ENCODE measurements around the gene SPAG7. TPM values are rescaled to one million over a fixed set of nuclear protein-coding genes. Genes with fewer than 3 reads are reported as not detected.

SPAG7 gene
- total RNA-seq, 1 experiment from 2014 or later, result 97.3 TPM

DNA sequence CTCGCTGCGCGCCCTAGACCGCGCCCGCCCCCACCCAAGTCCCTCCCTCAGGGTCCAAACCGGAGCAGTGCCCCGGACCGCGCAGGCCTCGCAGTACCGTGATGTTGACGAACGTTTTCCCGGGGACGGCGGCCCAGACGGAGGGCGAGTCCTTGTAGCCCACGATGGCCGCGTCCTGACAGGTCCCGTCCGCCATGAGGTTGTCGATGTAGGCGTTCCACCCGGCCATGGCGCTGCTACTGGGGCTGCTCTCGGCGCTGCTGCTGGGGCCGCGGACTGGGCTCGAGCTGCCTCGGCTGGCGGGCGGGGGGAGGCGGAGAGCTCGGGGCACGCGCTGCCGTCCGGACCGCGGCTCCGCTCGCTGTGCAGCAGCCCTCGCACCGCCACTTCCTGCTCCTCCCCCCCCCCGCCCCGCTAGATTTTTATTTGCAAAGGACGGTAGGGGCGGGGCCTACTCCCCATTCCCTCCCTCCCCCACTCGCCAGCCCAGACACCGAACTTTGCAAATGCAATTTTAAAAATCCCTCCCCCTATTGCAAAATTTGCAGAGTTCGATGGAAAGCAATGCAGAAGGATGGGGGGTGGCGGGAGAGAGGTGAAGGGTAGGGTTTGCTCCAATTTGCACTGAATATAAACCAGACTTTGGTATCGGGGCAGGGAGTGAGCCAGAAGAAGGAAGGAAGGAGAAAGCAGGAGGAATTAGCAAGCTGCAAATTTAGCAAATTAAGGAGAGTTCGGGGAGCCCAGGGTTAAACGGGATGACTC is 19.3 kb downstream of the SPAG7 start, which contains the start of gene PFN1 (continued):
- TF ChIP-seq, protein P1, sequence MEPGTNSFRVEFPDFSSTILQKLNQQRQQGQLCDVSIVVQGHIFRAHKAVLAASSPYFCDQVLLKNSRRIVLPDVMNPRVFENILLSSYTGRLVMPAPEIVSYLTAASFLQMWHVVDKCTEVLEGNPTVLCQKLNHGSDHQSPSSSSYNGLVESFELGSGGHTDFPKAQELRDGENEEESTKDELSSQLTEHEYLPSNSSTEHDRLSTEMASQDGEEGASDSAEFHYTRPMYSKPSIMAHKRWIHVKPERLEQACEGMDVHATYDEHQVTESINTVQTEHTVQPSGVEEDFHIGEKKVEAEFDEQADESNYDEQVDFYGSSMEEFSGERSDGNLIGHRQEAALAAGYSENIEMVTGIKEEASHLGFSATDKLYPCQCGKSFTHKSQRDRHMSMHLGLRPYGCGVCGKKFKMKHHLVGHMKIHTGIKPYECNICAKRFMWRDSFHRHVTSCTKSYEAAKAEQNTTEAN (CRISPR knock-in tag; IDR thresholded peaks at IDR 0.05), result peak; percentile 79
- TF ChIP-seq NR1H2 (CRISPR knock-in tag; IDR thresholded peaks at IDR 0.05) (no peak), KAT7 (CRISPR knock-in tag; IDR thresholded peaks at IDR 0.05; ENCODE audit: borderline replicate concordance) (peak; percentile 94), ATF1 (CRISPR knock-in tag; IDR thresholded peaks at IDR 0.05) (peak; percentile 91; the same call in 1 of the 2 replicates), FOXJ3 (CRISPR knock-in tag; IDR thresholded peaks at IDR 0.05; ENCODE audit: borderline replicate concordance) (no peak), ZNF671 (CRISPR knock-in tag; IDR thresholded peaks at IDR 0.05) (no peak), JAZF1 (CRISPR knock-in tag; IDR thresholded peaks at IDR 0.05) (no peak), NR2C2 (CRISPR knock-in tag; IDR thresholded peaks at IDR 0.05) (peak; percentile 17; the same call in 1 of the 2 replicates), NFE2L1 (CRISPR knock-in tag; IDR thresholded peaks at IDR 0.05) (peak; percentile 80; the same call in 1 of the 2 replicates), FOXK1 (CRISPR knock-in tag; IDR thresholded peaks at IDR 0.05) (0 out of 2 replicates have a peak, but pooled peaks have one; percentile 48), TCF7 (CRISPR knock-in tag; IDR thresholded peaks at IDR 0.05; ENCODE audit: low read depth) (peak; percentile 55; the same call in 1 of the 2 replicates), ZNF423 (CRISPR knock-in tag; IDR thresholded peaks at IDR 0.05) (no peak), IRF2 (CRISPR knock-in tag; IDR thresholded peaks at IDR 0.05; ENCODE audit: borderline replicate concordance, low read depth) (no peak), SP1 (CRISPR knock-in tag; conservative IDR thresholded peaks at IDR 0.05) (peak; percentile 63; the same call in 1 of the 2 replicates)
- TF ChIP-seq, protein P2, sequence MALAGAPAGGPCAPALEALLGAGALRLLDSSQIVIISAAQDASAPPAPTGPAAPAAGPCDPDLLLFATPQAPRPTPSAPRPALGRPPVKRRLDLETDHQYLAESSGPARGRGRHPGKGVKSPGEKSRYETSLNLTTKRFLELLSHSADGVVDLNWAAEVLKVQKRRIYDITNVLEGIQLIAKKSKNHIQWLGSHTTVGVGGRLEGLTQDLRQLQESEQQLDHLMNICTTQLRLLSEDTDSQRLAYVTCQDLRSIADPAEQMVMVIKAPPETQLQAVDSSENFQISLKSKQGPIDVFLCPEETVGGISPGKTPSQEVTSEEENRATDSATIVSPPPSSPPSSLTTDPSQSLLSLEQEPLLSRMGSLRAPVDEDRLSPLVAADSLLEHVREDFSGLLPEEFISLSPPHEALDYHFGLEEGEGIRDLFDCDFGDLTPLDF (CRISPR knock-in tag; IDR thresholded peaks at IDR 0.05), result no peak
- TF ChIP-seq, protein P3, sequence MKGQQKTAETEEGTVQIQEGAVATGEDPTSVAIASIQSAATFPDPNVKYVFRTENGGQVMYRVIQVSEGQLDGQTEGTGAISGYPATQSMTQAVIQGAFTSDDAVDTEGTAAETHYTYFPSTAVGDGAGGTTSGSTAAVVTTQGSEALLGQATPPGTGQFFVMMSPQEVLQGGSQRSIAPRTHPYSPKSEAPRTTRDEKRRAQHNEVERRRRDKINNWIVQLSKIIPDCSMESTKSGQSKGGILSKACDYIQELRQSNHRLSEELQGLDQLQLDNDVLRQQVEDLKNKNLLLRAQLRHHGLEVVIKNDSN (CRISPR knock-in tag; IDR thresholded peaks at IDR 0.05), result no peak
- TF ChIP-seq, protein P4, sequence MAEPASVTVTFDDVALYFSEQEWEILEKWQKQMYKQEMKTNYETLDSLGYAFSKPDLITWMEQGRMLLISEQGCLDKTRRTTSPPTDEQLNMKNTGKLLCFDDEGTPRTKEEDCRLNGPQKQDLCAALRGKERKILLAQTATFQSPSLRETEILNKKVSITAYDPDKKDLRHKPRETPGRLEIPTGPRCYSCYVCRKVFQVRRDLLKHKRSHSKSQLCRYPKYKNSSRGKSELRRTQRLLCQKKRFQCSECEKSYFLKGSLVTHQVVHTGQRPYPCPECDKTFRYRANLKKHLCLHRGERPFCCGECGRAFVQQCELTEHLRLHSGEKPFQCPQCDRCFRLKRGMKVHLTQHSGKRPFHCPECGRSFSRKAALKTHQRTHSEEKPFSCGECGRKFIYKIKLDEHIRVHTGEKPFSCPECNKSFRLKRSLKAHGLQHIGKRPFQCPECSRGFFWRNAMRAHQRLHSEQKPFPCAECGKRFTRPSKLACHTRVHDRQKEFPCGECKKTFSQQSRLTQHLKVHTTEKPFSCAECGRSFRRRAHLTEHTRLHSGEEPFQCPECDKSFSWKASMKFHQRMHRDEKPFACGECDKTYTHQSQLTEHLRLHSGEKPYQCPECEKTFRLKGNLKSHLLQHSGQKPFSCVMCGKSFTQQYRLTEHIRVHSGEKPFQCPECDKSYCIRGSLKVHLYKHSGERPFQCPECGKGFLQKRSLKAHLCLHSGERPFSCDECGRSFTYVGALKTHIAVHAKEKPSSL (CRISPR knock-in tag; conservative IDR thresholded peaks at IDR 0.05), result no peak
- TF ChIP-seq, protein P5, sequence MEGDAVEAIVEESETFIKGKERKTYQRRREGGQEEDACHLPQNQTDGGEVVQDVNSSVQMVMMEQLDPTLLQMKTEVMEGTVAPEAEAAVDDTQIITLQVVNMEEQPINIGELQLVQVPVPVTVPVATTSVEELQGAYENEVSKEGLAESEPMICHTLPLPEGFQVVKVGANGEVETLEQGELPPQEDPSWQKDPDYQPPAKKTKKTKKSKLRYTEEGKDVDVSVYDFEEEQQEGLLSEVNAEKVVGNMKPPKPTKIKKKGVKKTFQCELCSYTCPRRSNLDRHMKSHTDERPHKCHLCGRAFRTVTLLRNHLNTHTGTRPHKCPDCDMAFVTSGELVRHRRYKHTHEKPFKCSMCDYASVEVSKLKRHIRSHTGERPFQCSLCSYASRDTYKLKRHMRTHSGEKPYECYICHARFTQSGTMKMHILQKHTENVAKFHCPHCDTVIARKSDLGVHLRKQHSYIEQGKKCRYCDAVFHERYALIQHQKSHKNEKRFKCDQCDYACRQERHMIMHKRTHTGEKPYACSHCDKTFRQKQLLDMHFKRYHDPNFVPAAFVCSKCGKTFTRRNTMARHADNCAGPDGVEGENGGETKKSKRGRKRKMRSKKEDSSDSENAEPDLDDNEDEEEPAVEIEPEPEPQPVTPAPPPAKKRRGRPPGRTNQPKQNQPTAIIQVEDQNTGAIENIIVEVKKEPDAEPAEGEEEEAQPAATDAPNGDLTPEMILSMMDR (IDR thresholded peaks at IDR 0.05), result no peak
- TF ChIP-seq, protein P6, sequence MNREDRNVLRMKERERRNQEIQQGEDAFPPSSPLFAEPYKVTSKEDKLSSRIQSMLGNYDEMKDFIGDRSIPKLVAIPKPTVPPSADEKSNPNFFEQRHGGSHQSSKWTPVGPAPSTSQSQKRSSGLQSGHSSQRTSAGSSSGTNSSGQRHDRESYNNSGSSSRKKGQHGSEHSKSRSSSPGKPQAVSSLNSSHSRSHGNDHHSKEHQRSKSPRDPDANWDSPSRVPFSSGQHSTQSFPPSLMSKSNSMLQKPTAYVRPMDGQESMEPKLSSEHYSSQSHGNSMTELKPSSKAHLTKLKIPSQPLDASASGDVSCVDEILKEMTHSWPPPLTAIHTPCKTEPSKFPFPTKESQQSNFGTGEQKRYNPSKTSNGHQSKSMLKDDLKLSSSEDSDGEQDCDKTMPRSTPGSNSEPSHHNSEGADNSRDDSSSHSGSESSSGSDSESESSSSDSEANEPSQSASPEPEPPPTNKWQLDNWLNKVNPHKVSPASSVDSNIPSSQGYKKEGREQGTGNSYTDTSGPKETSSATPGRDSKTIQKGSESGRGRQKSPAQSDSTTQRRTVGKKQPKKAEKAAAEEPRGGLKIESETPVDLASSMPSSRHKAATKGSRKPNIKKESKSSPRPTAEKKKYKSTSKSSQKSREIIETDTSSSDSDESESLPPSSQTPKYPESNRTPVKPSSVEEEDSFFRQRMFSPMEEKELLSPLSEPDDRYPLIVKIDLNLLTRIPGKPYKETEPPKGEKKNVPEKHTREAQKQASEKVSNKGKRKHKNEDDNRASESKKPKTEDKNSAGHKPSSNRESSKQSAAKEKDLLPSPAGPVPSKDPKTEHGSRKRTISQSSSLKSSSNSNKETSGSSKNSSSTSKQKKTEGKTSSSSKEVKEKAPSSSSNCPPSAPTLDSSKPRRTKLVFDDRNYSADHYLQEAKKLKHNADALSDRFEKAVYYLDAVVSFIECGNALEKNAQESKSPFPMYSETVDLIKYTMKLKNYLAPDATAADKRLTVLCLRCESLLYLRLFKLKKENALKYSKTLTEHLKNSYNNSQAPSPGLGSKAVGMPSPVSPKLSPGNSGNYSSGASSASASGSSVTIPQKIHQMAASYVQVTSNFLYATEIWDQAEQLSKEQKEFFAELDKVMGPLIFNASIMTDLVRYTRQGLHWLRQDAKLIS (CRISPR knock-in tag; IDR thresholded peaks at IDR 0.05; ENCODE audit: borderline replicate concordance), result no peak
- TF ChIP-seq, protein P7, sequence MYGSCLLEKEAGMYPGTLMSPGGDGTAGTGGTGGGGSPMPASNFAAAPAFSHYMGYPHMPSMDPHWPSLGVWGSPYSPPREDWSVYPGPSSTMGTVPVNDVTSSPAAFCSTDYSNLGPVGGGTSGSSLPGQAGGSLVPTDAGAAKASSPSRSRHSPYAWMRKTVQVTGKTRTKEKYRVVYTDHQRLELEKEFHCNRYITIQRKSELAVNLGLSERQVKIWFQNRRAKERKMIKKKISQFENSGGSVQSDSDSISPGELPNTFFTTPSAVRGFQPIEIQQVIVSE (CRISPR knock-in tag; IDR thresholded peaks at IDR 0.05; ENCODE audit: borderline replicate concordance), result no peak
- TF ChIP-seq, protein P8, sequence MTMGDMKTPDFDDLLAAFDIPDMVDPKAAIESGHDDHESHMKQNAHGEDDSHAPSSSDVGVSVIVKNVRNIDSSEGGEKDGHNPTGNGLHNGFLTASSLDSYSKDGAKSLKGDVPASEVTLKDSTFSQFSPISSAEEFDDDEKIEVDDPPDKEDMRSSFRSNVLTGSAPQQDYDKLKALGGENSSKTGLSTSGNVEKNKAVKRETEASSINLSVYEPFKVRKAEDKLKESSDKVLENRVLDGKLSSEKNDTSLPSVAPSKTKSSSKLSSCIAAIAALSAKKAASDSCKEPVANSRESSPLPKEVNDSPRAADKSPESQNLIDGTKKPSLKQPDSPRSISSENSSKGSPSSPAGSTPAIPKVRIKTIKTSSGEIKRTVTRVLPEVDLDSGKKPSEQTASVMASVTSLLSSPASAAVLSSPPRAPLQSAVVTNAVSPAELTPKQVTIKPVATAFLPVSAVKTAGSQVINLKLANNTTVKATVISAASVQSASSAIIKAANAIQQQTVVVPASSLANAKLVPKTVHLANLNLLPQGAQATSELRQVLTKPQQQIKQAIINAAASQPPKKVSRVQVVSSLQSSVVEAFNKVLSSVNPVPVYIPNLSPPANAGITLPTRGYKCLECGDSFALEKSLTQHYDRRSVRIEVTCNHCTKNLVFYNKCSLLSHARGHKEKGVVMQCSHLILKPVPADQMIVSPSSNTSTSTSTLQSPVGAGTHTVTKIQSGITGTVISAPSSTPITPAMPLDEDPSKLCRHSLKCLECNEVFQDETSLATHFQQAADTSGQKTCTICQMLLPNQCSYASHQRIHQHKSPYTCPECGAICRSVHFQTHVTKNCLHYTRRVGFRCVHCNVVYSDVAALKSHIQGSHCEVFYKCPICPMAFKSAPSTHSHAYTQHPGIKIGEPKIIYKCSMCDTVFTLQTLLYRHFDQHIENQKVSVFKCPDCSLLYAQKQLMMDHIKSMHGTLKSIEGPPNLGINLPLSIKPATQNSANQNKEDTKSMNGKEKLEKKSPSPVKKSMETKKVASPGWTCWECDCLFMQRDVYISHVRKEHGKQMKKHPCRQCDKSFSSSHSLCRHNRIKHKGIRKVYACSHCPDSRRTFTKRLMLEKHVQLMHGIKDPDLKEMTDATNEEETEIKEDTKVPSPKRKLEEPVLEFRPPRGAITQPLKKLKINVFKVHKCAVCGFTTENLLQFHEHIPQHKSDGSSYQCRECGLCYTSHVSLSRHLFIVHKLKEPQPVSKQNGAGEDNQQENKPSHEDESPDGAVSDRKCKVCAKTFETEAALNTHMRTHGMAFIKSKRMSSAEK (CRISPR knock-in tag; IDR thresholded peaks at IDR 0.05; ENCODE audit: borderline replicate concordance), result no peak
